Liver (tissue), 3 donors: Measurements from ENCODE around the gene C1GALT1C1L.

Source experiments
- RAD21 ChIP-seq, 2 donors: IDR thresholded peaks; 2 replicates each; pipeline ENCODE4 v1.6.1; 2016; ENCODE audit warnings: antibody characterized with exemption in 2 of 2, mild to moderate bottlenecking in 2 of 2
- RXRA ChIP-seq, 2 donors: IDR thresholded peaks; 2 replicates each; pipeline ENCODE4 v1.6.1; 2017 to 2018; ENCODE audit warnings: antibody characterized with exemption in 2 of 2, mild to moderate bottlenecking in 1 of 2
- SP1 ChIP-seq: IDR thresholded peaks from 2 replicates; pipeline ENCODE4 v1.6.1; 2018; ENCODE audit warnings: antibody characterized with exemption, mild to moderate bottlenecking
- TAF1 ChIP-seq: conservative IDR thresholded peaks from 2 replicates; pipeline ENCODE4 v1.6.1; 2016; ENCODE audit warnings: antibody characterized with exemption, mild to moderate bottlenecking
- YY1 ChIP-seq: IDR thresholded peaks from 2 replicates; pipeline ENCODE4 v1.6.1; 2016; ENCODE audit warnings: antibody characterized with exemption, mild to moderate bottlenecking
- TF ChIP-seq, protein P1 (sequence below): fragments of 150-350 bp; IDR thresholded peaks from 2 replicates; pipeline ENCODE4 v1.5.1; 2017; ENCODE audit warnings: improper control_type of control experiment, low read depth, low read length; ENCODE audit not compliant: missing input control
- TF ChIP-seq, protein P2 (sequence below): IDR thresholded peaks from 2 replicates; pipeline ENCODE4 v1.6.1; 2016; ENCODE audit warnings: antibody characterized with exemption
- TF ChIP-seq, protein P3 (sequence below): IDR thresholded peaks from 2 replicates; pipeline ENCODE4 v1.6.1; 2016; ENCODE audit warnings: antibody characterized with exemption, mild to moderate bottlenecking
- donor health status: healthy.
- donor health status: healthy.

DNA sequence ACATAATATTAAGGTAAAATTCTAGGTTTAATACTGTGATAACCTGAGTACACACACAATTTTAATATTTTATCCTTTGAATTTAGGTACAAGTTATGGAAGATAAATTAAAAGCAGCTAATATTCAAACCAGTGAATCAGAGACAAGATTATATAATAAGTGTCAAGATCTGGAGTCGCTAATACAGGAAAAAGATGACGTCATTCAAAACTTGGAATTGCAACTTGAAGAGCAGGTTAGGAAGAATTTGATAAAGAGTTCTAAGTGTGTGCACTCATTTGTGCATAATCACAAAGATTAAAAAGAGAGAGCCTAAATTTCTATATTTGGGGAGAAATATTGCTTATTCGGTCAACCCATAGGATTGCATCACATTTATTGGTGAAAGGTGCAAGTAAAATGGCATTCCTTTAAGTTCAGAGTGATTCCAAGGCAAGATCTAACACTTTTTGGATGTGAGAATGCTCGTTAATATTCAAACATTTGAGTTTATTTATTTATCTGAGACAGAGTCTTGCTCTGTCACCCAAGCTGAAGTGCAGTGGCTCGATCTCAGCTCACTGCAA is 16.3 kb upstream of the C1GALT1C1L start:
- TF ChIP-seq, protein P1, sequence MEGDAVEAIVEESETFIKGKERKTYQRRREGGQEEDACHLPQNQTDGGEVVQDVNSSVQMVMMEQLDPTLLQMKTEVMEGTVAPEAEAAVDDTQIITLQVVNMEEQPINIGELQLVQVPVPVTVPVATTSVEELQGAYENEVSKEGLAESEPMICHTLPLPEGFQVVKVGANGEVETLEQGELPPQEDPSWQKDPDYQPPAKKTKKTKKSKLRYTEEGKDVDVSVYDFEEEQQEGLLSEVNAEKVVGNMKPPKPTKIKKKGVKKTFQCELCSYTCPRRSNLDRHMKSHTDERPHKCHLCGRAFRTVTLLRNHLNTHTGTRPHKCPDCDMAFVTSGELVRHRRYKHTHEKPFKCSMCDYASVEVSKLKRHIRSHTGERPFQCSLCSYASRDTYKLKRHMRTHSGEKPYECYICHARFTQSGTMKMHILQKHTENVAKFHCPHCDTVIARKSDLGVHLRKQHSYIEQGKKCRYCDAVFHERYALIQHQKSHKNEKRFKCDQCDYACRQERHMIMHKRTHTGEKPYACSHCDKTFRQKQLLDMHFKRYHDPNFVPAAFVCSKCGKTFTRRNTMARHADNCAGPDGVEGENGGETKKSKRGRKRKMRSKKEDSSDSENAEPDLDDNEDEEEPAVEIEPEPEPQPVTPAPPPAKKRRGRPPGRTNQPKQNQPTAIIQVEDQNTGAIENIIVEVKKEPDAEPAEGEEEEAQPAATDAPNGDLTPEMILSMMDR = no peak
- TF ChIP-seq YY1 (no peak), SP1 (no peak), TAF1 (no peak), RXRA (IDR thresholded peaks at IDR 0.05) (no peak), RAD21 (IDR thresholded peaks at IDR 0.05) (no peak)
- TF ChIP-seq, protein P2, sequence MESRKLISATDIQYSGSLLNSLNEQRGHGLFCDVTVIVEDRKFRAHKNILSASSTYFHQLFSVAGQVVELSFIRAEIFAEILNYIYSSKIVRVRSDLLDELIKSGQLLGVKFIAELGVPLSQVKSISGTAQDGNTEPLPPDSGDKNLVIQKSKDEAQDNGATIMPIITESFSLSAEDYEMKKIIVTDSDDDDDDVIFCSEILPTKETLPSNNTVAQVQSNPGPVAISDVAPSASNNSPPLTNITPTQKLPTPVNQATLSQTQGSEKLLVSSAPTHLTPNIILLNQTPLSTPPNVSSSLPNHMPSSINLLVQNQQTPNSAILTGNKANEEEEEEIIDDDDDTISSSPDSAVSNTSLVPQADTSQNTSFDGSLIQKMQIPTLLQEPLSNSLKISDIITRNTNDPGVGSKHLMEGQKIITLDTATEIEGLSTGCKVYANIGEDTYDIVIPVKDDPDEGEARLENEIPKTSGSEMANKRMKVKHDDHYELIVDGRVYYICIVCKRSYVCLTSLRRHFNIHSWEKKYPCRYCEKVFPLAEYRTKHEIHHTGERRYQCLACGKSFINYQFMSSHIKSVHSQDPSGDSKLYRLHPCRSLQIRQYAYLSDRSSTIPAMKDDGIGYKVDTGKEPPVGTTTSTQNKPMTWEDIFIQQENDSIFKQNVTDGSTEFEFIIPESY = no peak
- TF ChIP-seq, protein P3, sequence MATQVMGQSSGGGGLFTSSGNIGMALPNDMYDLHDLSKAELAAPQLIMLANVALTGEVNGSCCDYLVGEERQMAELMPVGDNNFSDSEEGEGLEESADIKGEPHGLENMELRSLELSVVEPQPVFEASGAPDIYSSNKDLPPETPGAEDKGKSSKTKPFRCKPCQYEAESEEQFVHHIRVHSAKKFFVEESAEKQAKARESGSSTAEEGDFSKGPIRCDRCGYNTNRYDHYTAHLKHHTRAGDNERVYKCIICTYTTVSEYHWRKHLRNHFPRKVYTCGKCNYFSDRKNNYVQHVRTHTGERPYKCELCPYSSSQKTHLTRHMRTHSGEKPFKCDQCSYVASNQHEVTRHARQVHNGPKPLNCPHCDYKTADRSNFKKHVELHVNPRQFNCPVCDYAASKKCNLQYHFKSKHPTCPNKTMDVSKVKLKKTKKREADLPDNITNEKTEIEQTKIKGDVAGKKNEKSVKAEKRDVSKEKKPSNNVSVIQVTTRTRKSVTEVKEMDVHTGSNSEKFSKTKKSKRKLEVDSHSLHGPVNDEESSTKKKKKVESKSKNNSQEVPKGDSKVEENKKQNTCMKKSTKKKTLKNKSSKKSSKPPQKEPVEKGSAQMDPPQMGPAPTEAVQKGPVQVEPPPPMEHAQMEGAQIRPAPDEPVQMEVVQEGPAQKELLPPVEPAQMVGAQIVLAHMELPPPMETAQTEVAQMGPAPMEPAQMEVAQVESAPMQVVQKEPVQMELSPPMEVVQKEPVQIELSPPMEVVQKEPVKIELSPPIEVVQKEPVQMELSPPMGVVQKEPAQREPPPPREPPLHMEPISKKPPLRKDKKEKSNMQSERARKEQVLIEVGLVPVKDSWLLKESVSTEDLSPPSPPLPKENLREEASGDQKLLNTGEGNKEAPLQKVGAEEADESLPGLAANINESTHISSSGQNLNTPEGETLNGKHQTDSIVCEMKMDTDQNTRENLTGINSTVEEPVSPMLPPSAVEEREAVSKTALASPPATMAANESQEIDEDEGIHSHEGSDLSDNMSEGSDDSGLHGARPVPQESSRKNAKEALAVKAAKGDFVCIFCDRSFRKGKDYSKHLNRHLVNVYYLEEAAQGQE = no peak
